Peyer's patch (tissue), 4 donors: Measurements from ENCODE around the gene PLEKHM3. TPM values are rescaled to one million over a fixed set of nuclear protein-coding genes. Genes with fewer than 3 reads are reported as not detected.
"Not testable (repeated sequence)": the region's sequence is repeated elsewhere in the genome, so short reads cannot be mapped to it uniquely, and the experiment has no call there.

ENCODE experiments used
- DNase-seq, 3 donors: peaks; one replicate each; pipeline ENCODE4 v3.0.0-alpha.2; 2017 to 2019
- H3K27ac ChIP-seq, 4 donors: fragments of 200-600 bp; sonication (generic); one replicate each; pipeline ENCODE4 v1.5.1; 2016 to 2019
- H3K27me3 ChIP-seq, 2 donors: fragments of 200-600 bp; sonication (generic); one replicate each; pipeline ENCODE4 v1.5.1; 2019
- H3K36me3 ChIP-seq, 3 donors: fragments of 200-600 bp; sonication (generic); one replicate each; pipeline ENCODE4 v1.5.1; 2016 to 2019
- H3K4me1 ChIP-seq, 4 donors: fragments of 200-600 bp; sonication (generic); one replicate each; pipeline ENCODE4 v1.5.1; 2016 to 2019
- H3K4me3 ChIP-seq, 4 donors: fragments of 200-600 bp; sonication (generic); 1 replicate in 3 of 4; 2 replicates in 1 of 4; pipeline ENCODE4 v1.5.1; 2016 to 2019; ENCODE audit warnings: mild to moderate bottlenecking in 1 of 4
- H3K9me3 ChIP-seq, 4 donors: fragments of 200-600 bp; sonication (generic); one replicate each; pipeline ENCODE4 v1.5.1; 2016 to 2019; ENCODE audit warnings: mild to moderate bottlenecking in 1 of 4
- POLR2A ChIP-seq, 2 donors: fragments of 450-650 bp; IDR thresholded peaks; one replicate each; pipeline ENCODE4 v1.5.1; 2017; ENCODE audit warnings: antibody characterized with exemption in 2 of 2, mild to moderate bottlenecking in 2 of 2, moderate library complexity in 2 of 2
- total RNA-seq, 4 donors: library from RNA; depleted of rRNA; stranded (reverse); fragments of >200 nt; gene quantifications; one replicate each; pipeline ENCODE4 v1.1.0, GENCODE V29; 2016
- TF ChIP-seq, protein P1 (sequence below), 6 experiments: fragments of 450-650 bp in 4 of 6; fragments of 200-600 bp in 2 of 6; sonication (generic) in 1 of 6; IDR thresholded peaks; one replicate each; pipeline ENCODE4 v1.5.1; 2017 to 2019; ENCODE audit warnings: antibody characterized with exemption in 6 of 6, mild to moderate bottlenecking in 3 of 6, moderate library complexity in 1 of 6

PLEKHM3 gene
- total RNA-seq, 4 donors from 2014 or later = 14.4 to 45.4 (median 22.7) TPM

DNA sequence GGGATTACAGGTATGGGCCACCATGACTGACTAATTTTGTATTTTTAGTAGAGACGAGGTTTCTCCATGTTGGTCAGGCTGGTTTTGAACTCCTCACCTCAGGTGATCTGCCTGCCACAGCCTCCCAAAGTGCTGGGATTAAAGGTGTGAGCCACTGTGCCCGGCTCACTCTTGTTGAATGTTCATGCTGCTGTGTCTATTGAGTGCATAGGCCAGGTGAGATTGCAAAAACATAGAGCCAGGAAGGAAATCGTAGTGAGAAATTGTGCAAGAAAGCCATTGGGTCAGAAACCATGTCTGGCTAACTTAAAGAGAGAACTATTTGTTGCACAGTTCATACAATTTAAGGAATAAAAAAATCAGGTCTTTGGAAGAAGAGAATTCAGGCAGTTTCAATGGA, 210.1 kb downstream of the PLEKHM3 start:
- TF ChIP-seq POLR2A (IDR thresholded peaks at IDR 0.05) = no peak
- TF ChIP-seq, protein P1, sequence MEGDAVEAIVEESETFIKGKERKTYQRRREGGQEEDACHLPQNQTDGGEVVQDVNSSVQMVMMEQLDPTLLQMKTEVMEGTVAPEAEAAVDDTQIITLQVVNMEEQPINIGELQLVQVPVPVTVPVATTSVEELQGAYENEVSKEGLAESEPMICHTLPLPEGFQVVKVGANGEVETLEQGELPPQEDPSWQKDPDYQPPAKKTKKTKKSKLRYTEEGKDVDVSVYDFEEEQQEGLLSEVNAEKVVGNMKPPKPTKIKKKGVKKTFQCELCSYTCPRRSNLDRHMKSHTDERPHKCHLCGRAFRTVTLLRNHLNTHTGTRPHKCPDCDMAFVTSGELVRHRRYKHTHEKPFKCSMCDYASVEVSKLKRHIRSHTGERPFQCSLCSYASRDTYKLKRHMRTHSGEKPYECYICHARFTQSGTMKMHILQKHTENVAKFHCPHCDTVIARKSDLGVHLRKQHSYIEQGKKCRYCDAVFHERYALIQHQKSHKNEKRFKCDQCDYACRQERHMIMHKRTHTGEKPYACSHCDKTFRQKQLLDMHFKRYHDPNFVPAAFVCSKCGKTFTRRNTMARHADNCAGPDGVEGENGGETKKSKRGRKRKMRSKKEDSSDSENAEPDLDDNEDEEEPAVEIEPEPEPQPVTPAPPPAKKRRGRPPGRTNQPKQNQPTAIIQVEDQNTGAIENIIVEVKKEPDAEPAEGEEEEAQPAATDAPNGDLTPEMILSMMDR (IDR thresholded peaks at IDR 0.05) = no peak
- Histone ChIP-seq H3K27ac (no peak overlapping the region), H3K4me1 (peaks cover 0 to 27% (median 2%) of the 10 kb centered on the region in 4 donors), H3K27me3 (no peaks in the 10 kb centered on the region), H3K36me3 (no peaks in the 10 kb centered on the region), H3K4me3 (no peak overlapping the region), H3K9me3 (no peaks in the 10 kb centered on the region)
- no peak for DNase-seq

DNA sequence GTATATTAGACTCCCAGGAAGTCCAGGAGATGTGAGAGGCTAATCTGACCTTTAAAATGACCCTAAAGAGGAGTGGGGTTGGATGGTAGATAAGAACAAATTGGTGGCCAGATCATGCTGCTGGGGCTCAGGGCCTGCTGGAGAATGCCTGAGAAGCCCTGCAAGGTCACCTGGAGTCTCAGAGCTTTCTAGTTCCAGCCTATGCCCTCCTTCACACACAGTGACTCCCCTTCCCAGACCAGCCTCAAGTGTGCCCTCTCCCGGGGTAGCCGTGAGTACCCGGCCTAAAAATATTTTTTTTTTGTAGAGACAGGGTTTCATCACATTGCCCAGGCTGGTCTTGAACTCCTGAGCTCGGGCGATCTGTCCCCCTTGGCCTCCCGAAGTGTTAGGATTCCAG, 211.4 kb downstream of the PLEKHM3 start:
- no peak overlapping the region for H3K4me3 ChIP-seq
- no peak for DNase-seq
- no peaks in the 10 kb centered on the region for H3K36me3 ChIP-seq
- H3K27ac ChIP-seq = no peak overlapping the region
- TF ChIP-seq POLR2A (IDR thresholded peaks at IDR 0.05) = no peak
- TF ChIP-seq, protein P1 (IDR thresholded peaks at IDR 0.05) = no peak
- peaks cover 0 to 23% (median 4%) of the 10 kb centered on the region in 4 donors for H3K4me1 ChIP-seq
- no peaks in the 10 kb centered on the region for H3K9me3 ChIP-seq
- no peaks in the 10 kb centered on the region for H3K27me3 ChIP-seq

DNA sequence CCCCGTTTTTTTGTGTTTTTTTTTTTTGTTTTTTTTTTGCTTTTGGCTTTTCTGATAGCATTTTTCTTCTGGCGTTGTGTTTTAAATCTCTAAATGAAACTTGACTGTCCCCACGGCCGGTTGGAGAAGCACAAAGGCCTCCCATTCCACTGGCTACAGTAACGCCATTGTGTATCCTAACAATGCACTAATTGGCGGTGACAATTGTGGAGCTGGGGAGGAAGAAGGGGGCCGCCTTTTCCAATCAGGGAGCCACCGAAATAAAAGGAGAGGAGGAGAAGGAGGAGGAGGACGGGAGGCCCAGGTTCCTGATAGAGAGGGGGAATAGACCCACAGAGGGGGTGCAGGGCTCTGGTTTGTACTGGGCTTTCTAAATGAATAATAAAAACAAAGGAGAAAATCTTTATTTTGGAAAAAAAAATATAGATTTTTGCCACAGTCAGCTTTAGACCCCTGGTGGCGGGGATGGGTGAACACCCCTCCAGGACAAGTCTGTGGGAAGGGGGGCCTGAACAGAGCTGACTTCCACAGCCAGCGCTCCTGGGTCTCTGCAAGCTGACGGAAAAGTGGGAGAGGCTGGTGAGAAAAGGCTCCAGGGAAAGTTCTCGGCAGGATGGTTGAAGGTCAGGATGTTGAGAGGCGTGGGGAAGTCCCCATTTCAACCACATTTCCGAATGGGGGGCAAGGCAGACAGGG, 212.0 kb downstream of the PLEKHM3 start:
- Histone ChIP-seq H3K27ac (no peak overlapping the region), H3K27me3 (no peaks in the 10 kb centered on the region), H3K4me3 (no peak overlapping the region), H3K36me3 (no peaks in the 10 kb centered on the region), H3K4me1 (peaks cover 0 to 19% (median 4%) of the 10 kb centered on the region in 4 donors), H3K9me3 (no peaks in the 10 kb centered on the region)
- no peak for TF ChIP-seq POLR2A (IDR thresholded peaks at IDR 0.05)
- TF ChIP-seq, protein P1 (IDR thresholded peaks at IDR 0.05) = no peak
- DNase-seq = no peak

DNA sequence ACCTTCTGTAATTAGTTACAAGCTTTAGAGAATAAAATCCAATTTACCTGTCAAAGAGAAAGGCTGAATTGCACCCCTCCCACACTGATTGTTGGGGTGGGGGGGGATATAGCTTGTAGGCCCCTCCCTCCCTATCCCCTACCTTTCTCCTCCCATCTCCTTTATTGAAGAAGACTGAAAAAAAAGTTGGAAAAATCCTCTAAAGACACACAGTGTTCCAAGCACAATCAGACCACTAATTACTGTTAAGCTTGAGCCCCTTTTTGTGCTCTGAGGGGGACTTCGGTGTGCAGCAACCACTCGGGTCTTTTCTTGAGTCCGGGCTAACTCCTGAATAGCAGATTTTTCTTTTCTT, 212.6 kb downstream of the PLEKHM3 start:
- H3K36me3 ChIP-seq = no peaks in the 10 kb centered on the region
- no peak for DNase-seq
- TF ChIP-seq, protein P1 (IDR thresholded peaks at IDR 0.05) = no peak
- TF ChIP-seq POLR2A (IDR thresholded peaks at IDR 0.05) = no peak
- no peak overlapping the region for H3K27ac ChIP-seq
- no peaks in the 10 kb centered on the region for H3K9me3 ChIP-seq
- no peaks in the 10 kb centered on the region for H3K27me3 ChIP-seq
- H3K4me1 ChIP-seq = peaks cover 0 to 15% (median 2%) of the 10 kb centered on the region in 4 donors
- no peak overlapping the region for H3K4me3 ChIP-seq

DNA sequence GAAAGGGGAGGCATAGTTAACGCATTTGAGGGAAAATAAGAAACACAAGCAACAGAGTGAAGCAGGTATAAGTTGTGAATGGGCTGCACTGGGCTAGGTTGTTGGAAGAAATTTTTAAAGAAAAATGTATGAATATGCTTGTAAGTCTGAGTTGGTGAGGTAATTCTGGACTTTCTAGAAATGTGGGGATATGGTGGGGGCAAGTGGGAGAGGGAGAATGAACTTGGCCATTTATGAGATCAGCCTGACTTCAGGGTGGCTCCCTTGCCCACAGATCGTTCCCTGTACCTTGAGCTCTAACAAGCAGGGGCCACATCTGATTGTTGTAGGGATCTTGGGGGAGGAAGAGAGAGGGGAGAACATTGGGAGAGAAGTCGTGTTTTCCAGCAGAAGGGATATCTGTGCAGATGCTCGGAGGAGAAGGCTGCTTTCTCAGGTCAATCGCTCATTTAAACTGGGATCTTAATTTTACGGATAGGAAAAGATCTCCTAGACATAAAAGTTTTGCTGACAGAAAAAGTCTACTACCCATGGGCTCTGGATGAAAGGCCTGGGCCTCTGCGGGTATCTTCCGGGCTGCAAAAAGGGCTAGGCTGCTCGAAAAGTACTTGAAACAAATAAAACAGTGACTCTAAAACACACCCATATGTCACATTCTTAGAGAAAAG, 213.1 kb downstream of the PLEKHM3 start:
- no peaks in the 10 kb centered on the region for H3K36me3 ChIP-seq
- H3K27ac ChIP-seq = peak overlapping the region in 2 of 4 donors; percentile 47 to 90
- TF ChIP-seq, protein P1 (IDR thresholded peaks at IDR 0.05) = no peak
- TF ChIP-seq POLR2A (IDR thresholded peaks at IDR 0.05) = no peak
- H3K27me3 ChIP-seq = no peaks in the 10 kb centered on the region
- DNase-seq = no peak
- peaks cover 0 to 13% (median 2%) of the 10 kb centered on the region in 4 donors for H3K4me1 ChIP-seq
- no peaks in the 10 kb centered on the region for H3K9me3 ChIP-seq
- no peak overlapping the region for H3K4me3 ChIP-seq

DNA sequence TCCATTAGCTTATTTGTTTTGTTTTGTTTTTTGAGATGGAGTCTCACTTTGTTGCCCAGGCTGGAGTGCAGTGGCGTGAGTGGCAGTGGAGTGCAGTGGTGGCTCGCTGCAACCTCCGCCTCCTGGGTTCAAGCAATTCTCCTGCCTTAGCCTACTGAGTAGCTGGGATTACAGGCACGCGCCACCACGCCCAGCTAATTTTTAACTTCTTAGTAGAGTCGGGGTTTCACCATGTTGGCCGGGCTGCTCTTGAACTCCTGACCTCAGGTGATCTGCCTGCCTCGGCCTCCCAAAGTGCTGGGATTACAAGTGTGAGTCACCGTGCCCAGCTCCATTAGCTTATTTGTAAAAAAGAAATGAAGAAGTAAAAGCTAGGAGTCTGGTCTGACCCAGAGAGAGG, 213.7 kb downstream of the PLEKHM3 start:
- H3K36me3 ChIP-seq, H3K27me3 ChIP-seq, H3K4me1 ChIP-seq, H3K9me3 ChIP-seq, H3K4me3 ChIP-seq, DNase-seq: not testable (repeated sequence)
- peak overlapping the region in 3 of 4 donors; percentile 47 to 90 (median 78) for H3K27ac ChIP-seq
